ENCODE data around the gene POLN. TPM values are rescaled to one million over a fixed set of nuclear protein-coding genes. Genes with fewer than 3 reads are reported as not detected.

Gene POLN
- total and polyA plus RNA-seq, 8 donors: 2.7 to 5.7 (median 3.9) TPM

GRCh38 chr4:2078584-2078983 lies 163.3 kb downstream of the POLN start:
- intact Hi-C loops (cut with DNase I): no loop called here
- ATAC-seq: no peak

GRCh38 chr4:2077537-2078460 lies 164.1 kb downstream of the POLN start:
- no peaks in the 10 kb centered on the region for H3K27me3 ChIP-seq
- H3K27ac ChIP-seq: no peak overlapping the region
- ATAC-seq (no peak), DNase-seq (no peak)
- intact Hi-C loops (cut with DNase I): no loop called here
- no peak for TF ChIP-seq CTCF (IDR thresholded peaks at IDR 0.05)
- H3K9me3 ChIP-seq: no peaks in the 10 kb centered on the region
- no peaks in the 10 kb centered on the region for H3K4me1 ChIP-seq
- no peak overlapping the region for H3K4me3 ChIP-seq
- no peaks in the 10 kb centered on the region for H3K36me3 ChIP-seq

More at GRCh38 chr4:2078584-2078983, 163.3 kb downstream of the POLN start:
- Histone ChIP-seq H3K9me3 (no peaks in the 10 kb centered on the region), H3K36me3 (no peaks in the 10 kb centered on the region), H3K27ac (no peak overlapping the region), H3K4me3 (no peak overlapping the region), H3K27me3 (no peaks in the 10 kb centered on the region), H3K4me1 (no peaks in the 10 kb centered on the region)
- no peak for TF ChIP-seq CTCF (IDR thresholded peaks at IDR 0.05)
- no peak for DNase-seq

GRCh38 chr4:2076908-2077536 lies 164.9 kb downstream of the POLN start:
- Histone ChIP-seq H3K9me3 (no peaks in the 10 kb centered on the region), H3K27ac (no peak overlapping the region), H3K4me3 (no peak overlapping the region), H3K27me3 (peaks cover 0 to 7% of the 10 kb centered on the region in 2 donors), H3K36me3 (no peaks in the 10 kb centered on the region), H3K4me1 (no peaks in the 10 kb centered on the region)
- intact Hi-C loops (cut with DNase I): no loop called here
- DNase-seq (no peak), ATAC-seq (no peak)
- TF ChIP-seq CTCF (IDR thresholded peaks at IDR 0.05): no peak

GRCh38 chr4:2075987-2076907 lies 165.7 kb downstream of the POLN start:
- Histone ChIP-seq H3K27ac (no peak overlapping the region), H3K9me3 (no peaks in the 10 kb centered on the region), H3K4me1 (no peaks in the 10 kb centered on the region), H3K27me3 (peaks cover 0 to 15% of the 10 kb centered on the region in 2 donors), H3K36me3 (no peaks in the 10 kb centered on the region), H3K4me3 (no peak overlapping the region)
- TF ChIP-seq CTCF (IDR thresholded peaks at IDR 0.05): no peak
- DNase-seq: peak in 1 of 4 donors; percentile 25
- no peak for ATAC-seq
- intact Hi-C loops (cut with DNase I): no loop called here

Measured in left lung (tissue), 10 donors.